Spleen (tissue), 11 donors: ENCODE results near the gene AKAP1. TPM values are rescaled to one million over a fixed set of nuclear protein-coding genes. Genes with fewer than 3 reads are reported as not detected.

ENCODE experiments used
- DNase-seq: peaks from one replicate; pipeline ENCODE4 v3.0.0-alpha.2; 2020
- H3K27ac ChIP-seq, 8 donors: fragments of 200-600 bp; sonication (generic) in 7 of 8; 1 replicate in 4 of 8; 2 replicates in 4 of 8; pipeline versions ENCODE4 v1.5.0 to v1.8.0; 2016 to 2021; ENCODE audit warnings: inconsistent platforms in 4 of 8, mild to moderate bottlenecking in 4 of 8, moderate library complexity in 1 of 8
- H3K27me3 ChIP-seq, 7 donors: fragments of 200-600 bp; sonication (generic) in 6 of 7; replicated peaks in 1 of 7; 1 replicate in 4 of 7; 2 replicates in 3 of 7; pipeline versions ENCODE4 v1.5.0 to v1.8.0; 2016 to 2021; ENCODE audit warnings: inconsistent platforms in 3 of 7, mild to moderate bottlenecking in 1 of 7
- H3K36me3 ChIP-seq, 6 donors: fragments of 200-600 bp; sonication (generic) in 5 of 6; 1 replicate in 4 of 6; 2 replicates in 2 of 6; pipeline versions ENCODE4 v1.5.0 to v1.8.0; 2016 to 2021; ENCODE audit warnings: inconsistent platforms in 2 of 6
- H3K4me1 ChIP-seq, 6 donors: fragments of 200-600 bp; sonication (generic) in 5 of 6; 1 replicate in 3 of 6; 2 replicates in 3 of 6; pipeline versions ENCODE4 v1.5.0 to v1.8.0; 2016 to 2021; ENCODE audit warnings: inconsistent platforms in 3 of 6
- H3K4me3 ChIP-seq, 8 donors: fragments of 200-600 bp; sonication (generic) in 7 of 8; 1 replicate in 4 of 8; 2 replicates in 4 of 8; pipeline versions ENCODE4 v1.5.0 to v1.8.0; 2016 to 2021; ENCODE audit warnings: inconsistent platforms in 4 of 8, mild to moderate bottlenecking in 4 of 8, moderate library complexity in 2 of 8
- H3K9me3 ChIP-seq, 8 donors: fragments of 200-600 bp; sonication (generic) in 7 of 8; 1 replicate in 4 of 8; 2 replicates in 4 of 8; pipeline versions ENCODE4 v1.5.0 to v1.8.0; 2016 to 2021; ENCODE audit warnings: inconsistent platforms in 4 of 8
- CTCF ChIP-seq, 11 experiments: fragments of 200-600 bp in 7 of 11; fragments of 450-650 bp in 4 of 11; sonication (generic) in 4 of 11; IDR thresholded peaks in 8 of 11; conservative IDR thresholded peaks in 3 of 11; 1 replicate in 7 of 11; 2 replicates in 4 of 11; pipeline versions ENCODE4 v1.4.0 to v1.8.0; 2016 to 2021; ENCODE audit warnings: antibody characterized with exemption in 11 of 11, inconsistent platforms in 4 of 11, mild to moderate bottlenecking in 1 of 11
- POLR2A ChIP-seq, 3 donors: fragments of 450-650 bp; IDR thresholded peaks; one replicate each; pipeline ENCODE4 v1.5.1; 2017; ENCODE audit warnings: antibody characterized with exemption in 3 of 3, mild to moderate bottlenecking in 1 of 3
- POLR2AphosphoS5 ChIP-seq, 3 donors: sonication (generic); formaldehyde crosslinking; IDR thresholded peaks; one replicate each; pipeline ENCODE4 v1.5.1; 2017; ENCODE audit warnings: antibody characterized with exemption in 3 of 3
- WGBS, 5 donors: extraction: QIAGEN DNeasy Blood & Tissue Kit in 3 of 5; methylation state at CpG; one replicate each; pipeline versions ENCODE4 v1.1.5 to v1.1.7; 2013 to 2018; 5-methylcytosine and 5-hydroxymethylcytosine counted together
- intact Hi-C: fragments of 100-400 bp; cut with DNase I; formaldehyde crosslinking; loops from one replicate; pipeline ENCODE4 v1.15.0; 2023; ENCODE audit warnings: low total_unique reads
- polyA plus RNA-seq, 3 donors: library from polyadenylated mRNA; stranded (reverse); fragments of 200-250 nt; gene quantifications; one replicate each; pipeline ENCODE4 v1.2.1, GENCODE V29; 2013
- total RNA-seq, 7 donors: library from RNA; depleted of rRNA in 3 of 7; stranded (reverse); fragments of >200 nt in 3 of 7; fragmentation: NEBNext Ultra II Directional in 4 of 7; extraction: Animal tissue kit (Norgen Biotek cat#: 25700) in 4 of 7; gene quantifications; one replicate each; pipeline versions ENCODE4 v1.1.0 to v1.2.1, GENCODE V29; 2016 to 2021
- donor health status: healthy with polysubstance abuse.
- donor health status: DM: no; HTN: no; CAD: no; lungs with moderate emphysema.
- donor health status: DM: no; HTN: no; CAD: no.
- donor health status: Bipolar disorder and iron deficiency.
- donor health status: healthy.
- donor health status: DM: no; HTN: no; CAD: no.
- donor health status: DM: yes; HTN: yes; CAD: no.

The AKAP1 gene
- total and polyA plus RNA-seq, 10 donors = 6.7 to 23.9 (median 17.6) TPM

GRCh38 chr17:57138030-57138911 is 53.2 kb downstream of the AKAP1 start:
- no peak for DNase-seq
- TF ChIP-seq POLR2AphosphoS5 (IDR thresholded peaks at IDR 0.05) (no peak), CTCF (IDR thresholded peaks at IDR 0.05 in 8 of 11, conservative IDR thresholded peaks at IDR 0.05 in 3 of 11) (no peak), POLR2A (IDR thresholded peaks at IDR 0.05) (no peak)
- Histone ChIP-seq H3K36me3 (no peaks in the 10 kb centered on the region), H3K27ac (no peak overlapping the region), H3K4me3 (no peak overlapping the region), H3K27me3 (peaks cover 0 to 9% (median 0%) of the 10 kb centered on the region in 7 donors), H3K9me3 (no peaks in the 10 kb centered on the region), H3K4me1 (peaks cover 0 to 13% (median 2%) of the 10 kb centered on the region in 6 donors)
- WGBS, 5 donors = 82 to 91% (median 84%) methylated on average over 16 to 17 of the region's 17 CpGs
- intact Hi-C loops = loop anchor here (10.0 kb wide), 1 partner anchor 697 kb away; no protein-coding TSS in a partner anchor

GRCh38 chr17:57138956-57139576 is 54.0 kb downstream of the AKAP1 start:
- peaks cover 0 to 13% (median 2%) of the 10 kb centered on the region in 6 donors for H3K4me1 ChIP-seq
- WGBS, 5 donors = 74 to 84% (median 78%) methylated on average over 6 of the region's 6 CpGs
- no peaks in the 10 kb centered on the region for H3K36me3 ChIP-seq
- intact Hi-C loops = loop anchor here (10.0 kb wide), 1 partner anchor 696 kb away; no protein-coding TSS in a partner anchor
- no peak for DNase-seq
- TF ChIP-seq CTCF (IDR thresholded peaks at IDR 0.05 in 8 of 11, conservative IDR thresholded peaks at IDR 0.05 in 3 of 11) = no peak
- no peak for TF ChIP-seq POLR2AphosphoS5 (IDR thresholded peaks at IDR 0.05)
- TF ChIP-seq POLR2A (IDR thresholded peaks at IDR 0.05) = no peak
- H3K4me3 ChIP-seq = no peak overlapping the region
- no peaks in the 10 kb centered on the region for H3K9me3 ChIP-seq
- peaks cover 0 to 9% (median 0%) of the 10 kb centered on the region in 7 donors for H3K27me3 ChIP-seq
- no peak overlapping the region for H3K27ac ChIP-seq

- Histone ChIP-seq H3K9me3 (no peaks in the 10 kb centered on the region), H3K4me1 (peaks cover 0 to 13% (median 2%) of the 10 kb centered on the region in 6 donors), H3K27me3 (peaks cover 0 to 9% (median 0%) of the 10 kb centered on the region in 7 donors), H3K36me3 (no peaks in the 10 kb centered on the region), H3K4me3 (no peak overlapping the region), H3K27ac (no peak overlapping the region)
- DNase-seq = no peak
- no peak for TF ChIP-seq CTCF (IDR thresholded peaks at IDR 0.05 in 8 of 11, conservative IDR thresholded peaks at IDR 0.05 in 3 of 11)
- no peak for TF ChIP-seq POLR2A (IDR thresholded peaks at IDR 0.05)
- no peak for TF ChIP-seq POLR2AphosphoS5 (IDR thresholded peaks at IDR 0.05)
- intact Hi-C loops = no loop called here
- 76 to 91% (median 89%) methylated on average over 8 of the region's 8 CpGs for WGBS, 5 donors
These were observed 55.3 kb downstream of the AKAP1 start for GRCh38 chr17:57140316-57140715.

GRCh38 chr17:57142925-57143324 is 57.9 kb downstream of the AKAP1 start:
- H3K4me1 ChIP-seq = peaks cover 0 to 8% (median 0%) of the 10 kb centered on the region in 6 donors
- no peak overlapping the region for H3K27ac ChIP-seq
- no peak for TF ChIP-seq CTCF (IDR thresholded peaks at IDR 0.05 in 8 of 11, conservative IDR thresholded peaks at IDR 0.05 in 3 of 11)
- TF ChIP-seq POLR2A (IDR thresholded peaks at IDR 0.05) = no peak
- TF ChIP-seq POLR2AphosphoS5 (IDR thresholded peaks at IDR 0.05) = no peak
- no peaks in the 10 kb centered on the region for H3K9me3 ChIP-seq
- no peak overlapping the region for H3K4me3 ChIP-seq
- H3K27me3 ChIP-seq = no peaks in the 10 kb centered on the region
- H3K36me3 ChIP-seq = no peaks in the 10 kb centered on the region
- intact Hi-C loops = no loop called here
- DNase-seq = no peak
- 33 to 65% (median 62%) methylated on average over 4 of the region's 4 CpGs for WGBS, 5 donors
